ENCODE results near the gene IQGAP1.

Gene IQGAP1

GRCh38 chr15:90489514-90489913 lies 101.5 kb downstream of the IQGAP1 start:
- TF ChIP-seq, protein P1, sequence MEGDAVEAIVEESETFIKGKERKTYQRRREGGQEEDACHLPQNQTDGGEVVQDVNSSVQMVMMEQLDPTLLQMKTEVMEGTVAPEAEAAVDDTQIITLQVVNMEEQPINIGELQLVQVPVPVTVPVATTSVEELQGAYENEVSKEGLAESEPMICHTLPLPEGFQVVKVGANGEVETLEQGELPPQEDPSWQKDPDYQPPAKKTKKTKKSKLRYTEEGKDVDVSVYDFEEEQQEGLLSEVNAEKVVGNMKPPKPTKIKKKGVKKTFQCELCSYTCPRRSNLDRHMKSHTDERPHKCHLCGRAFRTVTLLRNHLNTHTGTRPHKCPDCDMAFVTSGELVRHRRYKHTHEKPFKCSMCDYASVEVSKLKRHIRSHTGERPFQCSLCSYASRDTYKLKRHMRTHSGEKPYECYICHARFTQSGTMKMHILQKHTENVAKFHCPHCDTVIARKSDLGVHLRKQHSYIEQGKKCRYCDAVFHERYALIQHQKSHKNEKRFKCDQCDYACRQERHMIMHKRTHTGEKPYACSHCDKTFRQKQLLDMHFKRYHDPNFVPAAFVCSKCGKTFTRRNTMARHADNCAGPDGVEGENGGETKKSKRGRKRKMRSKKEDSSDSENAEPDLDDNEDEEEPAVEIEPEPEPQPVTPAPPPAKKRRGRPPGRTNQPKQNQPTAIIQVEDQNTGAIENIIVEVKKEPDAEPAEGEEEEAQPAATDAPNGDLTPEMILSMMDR (IDR thresholded peaks at IDR 0.05; ENCODE audit: low read depth, low read length) = no peak
- no peak overlapping the region for H3K4me3 ChIP-seq (ENCODE audit: low read depth, low read length)

DNA sequence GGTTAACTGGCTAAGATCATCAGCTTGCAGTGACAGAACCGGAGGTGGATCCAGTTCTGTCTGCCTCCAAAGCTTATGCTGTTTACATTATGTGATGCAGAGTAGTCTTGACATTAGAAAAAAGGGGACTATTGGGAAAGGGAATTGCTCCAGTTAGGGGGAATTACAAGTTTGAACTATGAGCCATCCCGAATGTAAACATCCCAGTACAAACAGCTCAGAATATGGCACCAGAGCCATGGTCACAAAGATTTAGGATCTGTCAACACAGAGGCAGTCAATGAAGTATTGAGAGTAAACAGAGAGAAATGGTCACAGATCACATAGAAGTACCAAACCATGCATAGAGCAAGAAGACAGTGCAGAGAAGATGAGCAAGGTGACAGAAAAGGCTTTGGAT lies 101.9 kb downstream of the IQGAP1 start:
- TF ChIP-seq, protein P1 (IDR thresholded peaks at IDR 0.05; ENCODE audit: low read depth, low read length) = no peak
- no peak overlapping the region for H3K4me3 ChIP-seq (ENCODE audit: low read depth, low read length)

DNA sequence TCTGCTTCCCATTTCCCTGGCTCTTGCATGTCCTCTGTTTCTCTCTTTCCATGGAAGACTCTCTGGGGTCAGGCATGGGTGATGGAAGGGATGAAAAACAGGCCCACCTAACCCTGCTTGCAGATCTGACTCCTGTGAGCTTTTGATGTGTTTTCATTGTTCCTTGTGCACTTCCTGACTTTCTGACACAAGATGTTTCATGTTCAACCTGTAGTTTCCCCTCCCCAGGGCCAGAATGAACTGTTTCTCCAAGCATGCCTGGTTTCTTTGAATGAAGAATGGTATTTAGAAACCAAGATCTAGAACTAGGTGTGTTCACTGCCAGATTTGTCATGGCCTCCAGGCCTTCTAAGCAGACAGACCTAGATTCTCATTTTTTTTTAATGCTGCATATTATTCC lies 105.6 kb downstream of the IQGAP1 start:
- TF ChIP-seq, protein P1 (IDR thresholded peaks at IDR 0.05; ENCODE audit: low read depth, low read length) = no peak
- no peak overlapping the region for H3K4me3 ChIP-seq (ENCODE audit: low read depth, low read length)

- TF ChIP-seq, protein P1 (IDR thresholded peaks at IDR 0.05; ENCODE audit: low read depth, low read length) = no peak
- no peak overlapping the region for H3K4me3 ChIP-seq (ENCODE audit: low read depth, low read length)
These were observed 107.0 kb downstream of the IQGAP1 start for GRCh38 chr15:90495067-90495466.

DNA sequence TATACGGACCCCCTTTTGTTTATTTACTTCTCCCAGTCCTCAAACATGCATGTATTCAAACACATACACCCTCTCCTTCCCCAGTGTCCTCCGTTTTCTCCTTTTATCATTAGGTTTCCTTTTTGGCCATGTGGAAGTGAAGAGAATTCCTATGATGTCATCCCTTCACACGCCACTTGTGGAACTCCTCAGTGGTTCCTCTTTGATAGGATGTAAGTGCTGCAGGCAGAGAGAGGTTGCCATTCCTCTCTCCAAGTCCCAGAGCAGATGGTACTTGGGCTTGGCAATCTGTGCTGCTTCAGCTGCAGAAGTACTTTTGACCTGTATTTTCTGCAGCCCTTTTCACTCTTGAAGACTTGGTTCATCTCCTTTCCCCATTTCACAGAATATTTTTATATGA lies 108.7 kb downstream of the IQGAP1 start:
- no peak overlapping the region for H3K4me3 ChIP-seq (ENCODE audit: low read depth, low read length)
- TF ChIP-seq, protein P1 (IDR thresholded peaks at IDR 0.05; ENCODE audit: low read depth, low read length) = no peak

DNA sequence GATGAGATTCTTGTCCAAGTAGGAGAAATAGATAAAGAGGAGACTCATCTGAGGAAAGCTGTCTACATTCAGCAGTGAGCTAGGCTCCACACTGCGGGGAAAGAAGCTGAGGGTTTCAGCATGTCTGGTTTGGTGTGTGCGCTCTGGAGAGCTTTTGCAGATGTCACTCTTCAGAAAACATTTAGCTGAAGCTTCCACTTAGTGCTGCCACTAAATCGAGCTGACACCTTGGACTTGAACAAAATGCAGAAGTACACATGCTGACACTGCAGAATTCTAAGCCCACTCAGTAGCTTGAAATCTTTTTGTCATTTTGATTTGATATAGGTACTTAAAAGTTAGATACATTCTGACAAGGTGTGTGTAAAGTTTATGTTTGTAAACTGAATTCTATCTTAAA lies 109.3 kb downstream of the IQGAP1 start:
- no peak overlapping the region for H3K4me3 ChIP-seq (ENCODE audit: low read depth, low read length)
- TF ChIP-seq, protein P1 (IDR thresholded peaks at IDR 0.05; ENCODE audit: low read depth, low read length) = no peak

GRCh38 chr15:90497912-90498311 lies 109.9 kb downstream of the IQGAP1 start:
- H3K4me3 ChIP-seq (ENCODE audit: low read depth, low read length) = no peak overlapping the region
- TF ChIP-seq, protein P1 (IDR thresholded peaks at IDR 0.05; ENCODE audit: low read depth, low read length) = no peak
